DOHH2 (cell line): ENCODE measurements around the gene RWDD4.

ENCODE experiments used
- H3F3A ChIP-seq: fragments of 200-600 bp; sonication (generic), shearing (Covaris generic); 2 replicates; pipeline ENCODE4 v1.6.0; 2016; ENCODE audit warnings: antibody characterized with exemption, mild to moderate bottlenecking; ENCODE audit not compliant: control insufficient read depth, insufficient read depth
- H3K27ac ChIP-seq: fragments of 200-600 bp; sonication (generic); 2 replicates; pipeline ENCODE4 v1.5.1; 2014; ENCODE audit warnings: low read depth, mild to moderate bottlenecking, low read length, moderate library complexity
- H3K27me3 ChIP-seq: fragments of 200-600 bp; sonication (generic); 2 replicates; pipeline ENCODE4 v1.6.1; 2014; ENCODE audit warnings: mild to moderate bottlenecking, low read length, mixed read lengths; ENCODE audit not compliant: control insufficient read depth
- H3K36me3 ChIP-seq: fragments of 200-600 bp; sonication (generic); 2 replicates; pipeline ENCODE4 v1.6.1; 2014; ENCODE audit warnings: mild to moderate bottlenecking, low read length, moderate library complexity, mixed read lengths; ENCODE audit not compliant: control insufficient read depth
- H3K4me1 ChIP-seq: fragments of 200-600 bp; sonication (generic); 2 replicates; pipeline ENCODE4 v1.6.1; 2014; ENCODE audit warnings: mild to moderate bottlenecking, low read length, mixed read lengths; ENCODE audit not compliant: control insufficient read depth
- H3K4me2 ChIP-seq: fragments of 200-600 bp; sonication (generic); 2 replicates; pipeline ENCODE4 v1.6.0; 2014; ENCODE audit warnings: mild to moderate bottlenecking, low read length, moderate library complexity
- H3K4me3 ChIP-seq: fragments of 200-600 bp; sonication (generic); 2 replicates; pipeline ENCODE4 v1.5.1; 2014; ENCODE audit warnings: mild to moderate bottlenecking, low read length, mixed read lengths
- H3K79me2 ChIP-seq: fragments of 200-600 bp; sonication (generic); 2 replicates; pipeline ENCODE4 v1.6.1; 2014; ENCODE audit warnings: mild to moderate bottlenecking, low read length, mixed read lengths; ENCODE audit not compliant: control insufficient read depth
- H3K9me2 ChIP-seq: fragments of 200-600 bp; sonication (generic); replicated peaks from 2 replicates; pipeline ENCODE4 v1.6.1; 2014; ENCODE audit warnings: mild to moderate bottlenecking, low read length, mixed read lengths; ENCODE audit not compliant: control insufficient read depth
- H3K9me3 ChIP-seq: fragments of 200-600 bp; sonication (generic); 2 replicates; pipeline ENCODE4 v1.6.1; 2014; ENCODE audit warnings: antibody characterized with exemption, low read length, mixed read lengths; ENCODE audit not compliant: control insufficient read depth, insufficient read depth
- H4K20me1 ChIP-seq: fragments of 200-600 bp; sonication (generic); 2 replicates; pipeline ENCODE4 v1.6.0; 2014; ENCODE audit warnings: low read depth, mild to moderate bottlenecking, antibody characterized with exemption, low read length, moderate library complexity; ENCODE audit not compliant: control insufficient read depth, insufficient read depth
- CTCF ChIP-seq: fragments of 200-600 bp; sonication (generic); IDR thresholded peaks from one replicate; pipeline ENCODE4 v1.5.1; 2014; ENCODE audit warnings: antibody characterized with exemption, mild to moderate bottlenecking, low read depth, low read length; ENCODE audit not compliant: poor library complexity, severe bottlenecking
- EZH2phosphoT487 ChIP-seq: fragments of 200-600 bp; sonication (generic); IDR thresholded peaks from 2 replicates; pipeline ENCODE4 v1.6.1; 2017; ENCODE audit warnings: borderline replicate concordance, mild to moderate bottlenecking, antibody characterized with exemption, low read length, moderate library complexity, mixed read lengths

RWDD4 gene

GRCh38 chr4:183610613-183611012, 48.4 kb downstream of the RWDD4 start:
- no peaks in the 10 kb centered on the region for H3K4me1 ChIP-seq
- H3K9me2 ChIP-seq: no peaks in the 10 kb centered on the region
- H3F3A ChIP-seq: no peaks in the 10 kb centered on the region
- H3K36me3 ChIP-seq: no peaks in the 10 kb centered on the region
- no peak overlapping the region for H3K4me2 ChIP-seq
- H3K79me2 ChIP-seq: no peaks in the 10 kb centered on the region
- no peaks in the 10 kb centered on the region for H4K20me1 ChIP-seq
- H3K27ac ChIP-seq: no peak overlapping the region
- H3K27me3 ChIP-seq: peaks cover 3% of the 10 kb centered on the region; the same call in 1 of the 2 replicates
- no peaks in the 10 kb centered on the region for H3K9me3 ChIP-seq
- no peak overlapping the region for H3K4me3 ChIP-seq
- no peak for TF ChIP-seq CTCF
- no peak for TF ChIP-seq EZH2phosphoT487

- Histone ChIP-seq H3K27ac (no peak overlapping the region), H3K9me3 (no peaks in the 10 kb centered on the region), H3K4me1 (no peaks in the 10 kb centered on the region), H3K27me3 (peaks cover 3% of the 10 kb centered on the region; the same call in 1 of the 2 replicates), H3K4me2 (no peak overlapping the region), H3K79me2 (no peaks in the 10 kb centered on the region), H4K20me1 (no peaks in the 10 kb centered on the region), H3F3A (no peaks in the 10 kb centered on the region), H3K4me3 (no peak overlapping the region), H3K36me3 (no peaks in the 10 kb centered on the region), H3K9me2 (no peaks in the 10 kb centered on the region)
- TF ChIP-seq CTCF: no peak
- TF ChIP-seq EZH2phosphoT487: no peak
These were observed 49.0 kb downstream of the RWDD4 start for GRCh38 chr4:183610033-183610432.

GRCh38 chr4:183609151-183609550, 49.8 kb downstream of the RWDD4 start:
- Histone ChIP-seq H3K27me3 (peaks cover 3% of the 10 kb centered on the region; the same call in 1 of the 2 replicates), H3K9me2 (no peaks in the 10 kb centered on the region), H3K36me3 (no peaks in the 10 kb centered on the region), H3F3A (no peaks in the 10 kb centered on the region), H3K4me3 (no peak overlapping the region), H4K20me1 (no peaks in the 10 kb centered on the region), H3K4me1 (no peaks in the 10 kb centered on the region), H3K4me2 (no peak overlapping the region), H3K79me2 (no peaks in the 10 kb centered on the region), H3K9me3 (no peaks in the 10 kb centered on the region), H3K27ac (no peak overlapping the region)
- TF ChIP-seq EZH2phosphoT487 (no peak), CTCF (no peak)

GRCh38 chr4:183607894-183608293, 51.1 kb downstream of the RWDD4 start:
- H3K9me3 ChIP-seq: no peaks in the 10 kb centered on the region
- H3K27me3 ChIP-seq: no peaks in the 10 kb centered on the region
- H3K36me3 ChIP-seq: no peaks in the 10 kb centered on the region
- no peaks in the 10 kb centered on the region for H3K79me2 ChIP-seq
- H3F3A ChIP-seq: no peaks in the 10 kb centered on the region
- no peaks in the 10 kb centered on the region for H3K9me2 ChIP-seq
- H3K4me1 ChIP-seq: no peaks in the 10 kb centered on the region
- H3K27ac ChIP-seq: no peak overlapping the region
- H3K4me2 ChIP-seq: no peak overlapping the region
- TF ChIP-seq EZH2phosphoT487 (no peak), CTCF (no peak)
- no peaks in the 10 kb centered on the region for H4K20me1 ChIP-seq
- H3K4me3 ChIP-seq: no peak overlapping the region
